Cerebellar nuclear complex (tissue), 1 donor: Measurements from ENCODE around the gene MYOM1.

ENCODE experiments used
- DNase-seq, 2 experiments: peaks; one replicate each; lab custom pipeline; 2025; lab: John Stamatoyannopoulos, UW

The MYOM1 gene

GRCh38 chr18:3184275-3184963 lies 35.3 kb downstream of the MYOM1 start:
- no peak for DNase-seq

DNA sequence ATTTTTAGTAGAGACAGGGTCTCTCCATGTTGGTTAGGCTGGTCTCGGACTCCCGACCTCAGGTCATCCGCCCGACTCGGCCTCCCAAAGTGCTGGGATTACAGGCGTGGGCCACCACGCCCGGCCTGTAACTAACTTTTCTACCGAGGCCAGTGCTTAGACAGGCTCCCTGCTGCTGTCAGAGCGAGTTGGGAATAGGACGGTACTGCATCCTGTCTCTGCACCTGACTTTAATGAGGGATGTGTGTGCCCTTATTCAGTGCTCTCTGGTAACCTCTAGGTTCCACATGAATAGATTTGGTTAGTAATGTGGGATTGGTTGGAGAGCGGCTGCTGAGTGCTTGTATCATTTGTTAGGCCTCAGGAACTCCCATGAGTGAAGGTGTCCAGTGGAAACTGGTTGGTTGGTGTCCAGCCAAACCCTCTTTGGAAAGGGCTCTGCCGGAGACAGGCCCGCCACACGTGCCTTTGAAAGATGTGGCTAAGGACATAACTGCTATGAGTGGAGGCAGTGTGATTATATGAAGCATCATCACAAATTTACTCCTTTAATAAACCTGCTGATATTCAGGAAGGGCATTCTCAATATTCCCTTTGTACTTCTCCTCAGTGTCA lies 36.6 kb downstream of the MYOM1 start:
- DNase-seq, result no peak

- DNase-seq, result no peak
Observed at GRCh38 chr18:3180325-3180724, 39.4 kb downstream of the MYOM1 start.

DNA sequence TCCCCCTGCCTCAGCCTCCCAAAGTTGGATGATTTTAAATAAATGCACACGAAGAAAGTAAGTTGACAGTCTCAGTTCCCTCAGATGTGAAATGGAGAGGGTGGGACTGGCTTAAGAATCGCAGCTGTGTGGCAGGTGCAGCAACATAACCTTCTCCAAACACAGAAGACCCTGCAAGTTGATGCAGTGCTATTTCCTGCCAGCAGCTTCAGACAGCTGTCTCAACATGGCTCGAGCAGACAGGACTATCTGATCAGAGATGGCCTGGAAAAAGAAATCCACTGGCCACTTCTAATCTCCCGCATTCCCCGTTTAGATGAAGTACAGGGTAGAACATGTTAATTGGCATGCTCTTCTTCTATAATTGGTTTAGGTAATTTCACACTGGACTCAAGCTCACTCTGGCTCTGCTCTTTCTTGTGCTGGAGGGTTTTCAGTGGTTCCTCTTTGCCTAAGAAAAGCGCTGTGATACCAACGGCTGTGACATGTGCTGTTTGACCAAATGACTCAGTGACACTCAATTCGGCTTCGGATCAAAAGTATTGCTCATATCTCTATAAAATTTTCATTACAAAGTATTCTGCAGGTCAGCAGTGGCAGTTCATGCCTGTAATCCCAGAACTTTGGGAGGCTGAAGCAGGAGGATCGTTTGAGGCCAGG lies 40.2 kb downstream of the MYOM1 start:
- DNase-seq, result no peak

DNA sequence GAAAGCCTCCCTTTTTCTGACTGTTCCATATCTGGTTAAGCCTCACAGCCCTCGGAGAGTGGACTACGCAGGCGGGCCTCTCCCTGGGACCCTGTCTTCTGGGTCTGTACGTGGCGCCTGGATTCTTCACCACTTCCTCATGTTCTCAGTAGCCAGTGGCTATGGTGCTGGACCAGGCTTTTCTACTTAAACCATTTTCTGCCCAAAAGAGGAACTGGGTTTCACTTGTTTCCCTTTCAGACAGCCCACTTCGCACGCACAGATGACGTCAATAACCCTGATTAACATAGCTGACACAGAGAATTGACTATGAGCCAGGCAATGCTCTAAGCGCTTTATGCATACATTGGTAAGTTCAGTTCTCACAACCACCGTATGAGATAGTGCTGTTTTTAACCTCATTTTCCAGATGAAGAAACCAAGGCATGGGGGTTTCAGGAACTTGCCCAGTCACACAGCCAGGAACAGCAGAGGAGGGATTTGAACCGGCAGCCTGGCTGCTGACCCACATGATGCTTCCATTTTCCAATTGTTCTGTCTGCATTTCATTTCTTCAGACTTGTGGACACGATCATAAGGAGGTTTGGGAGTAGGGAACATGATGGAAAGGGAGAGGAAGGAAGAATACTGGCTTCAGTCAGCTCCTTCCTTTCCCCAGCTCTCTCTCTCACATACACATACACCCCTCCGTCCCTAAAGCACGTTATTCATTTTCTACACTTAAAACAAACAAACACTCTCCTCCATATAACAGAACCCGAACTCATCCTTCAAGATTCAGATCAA lies 41.7 kb downstream of the MYOM1 start:
- no peak for DNase-seq

GRCh38 chr18:3175195-3175758 lies 44.5 kb downstream of the MYOM1 start:
- DNase-seq, result no peak

- no peak for DNase-seq
Observed at GRCh38 chr18:3172097-3172496, 47.7 kb downstream of the MYOM1 start.

DNA sequence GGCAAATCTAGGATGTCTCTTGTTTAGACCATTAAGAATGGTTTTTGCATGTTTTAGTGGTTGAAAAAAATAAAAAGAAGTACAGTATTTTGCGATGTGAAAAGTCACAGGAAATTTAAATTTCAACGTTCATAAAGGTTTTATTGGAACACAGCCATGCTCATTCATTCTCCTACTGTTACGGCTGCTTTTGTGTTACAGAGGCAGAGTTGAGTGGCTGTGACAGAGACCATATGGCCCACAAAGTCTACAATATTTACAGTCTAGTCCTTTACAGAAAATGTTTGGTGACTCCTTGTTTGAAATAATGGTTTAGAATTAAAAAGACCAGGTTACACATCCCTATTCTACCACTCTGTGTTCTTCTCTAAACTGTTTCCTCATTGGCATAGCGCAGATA lies 48.1 kb downstream of the MYOM1 start:
- no peak for DNase-seq

DNA sequence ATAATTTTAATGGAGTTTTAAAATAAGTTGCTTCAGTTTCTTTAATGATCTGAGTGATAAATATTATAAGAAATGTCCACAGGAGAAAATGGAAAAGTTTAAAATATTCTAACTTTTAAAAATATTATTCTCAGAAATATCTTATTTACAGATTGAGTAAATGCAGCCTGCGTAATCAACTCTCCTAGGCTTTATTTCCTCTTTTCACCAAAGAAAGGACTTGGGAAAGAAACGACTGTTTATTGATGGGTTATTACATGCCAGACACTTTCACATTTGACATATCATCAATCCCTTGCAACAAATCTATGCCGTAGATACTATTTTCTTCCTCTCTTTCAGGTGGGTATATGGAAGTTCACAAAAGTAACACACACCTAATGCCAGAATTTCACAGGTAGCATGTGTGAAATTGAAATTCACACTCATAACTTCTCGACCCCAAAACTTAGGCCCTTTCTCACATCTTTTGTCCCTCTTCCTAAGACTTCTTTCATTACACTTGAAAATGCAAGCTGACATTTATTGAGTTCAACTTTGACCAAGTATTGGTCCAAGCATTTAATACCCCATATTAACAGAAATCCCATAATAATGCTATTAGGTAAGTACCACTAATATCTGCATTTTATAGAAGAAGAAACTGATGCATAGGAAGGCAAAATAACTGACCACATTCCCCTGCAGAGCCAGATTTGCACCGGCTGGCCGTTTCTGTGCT lies 49.2 kb downstream of the MYOM1 start:
- DNase-seq, result no peak

DNA sequence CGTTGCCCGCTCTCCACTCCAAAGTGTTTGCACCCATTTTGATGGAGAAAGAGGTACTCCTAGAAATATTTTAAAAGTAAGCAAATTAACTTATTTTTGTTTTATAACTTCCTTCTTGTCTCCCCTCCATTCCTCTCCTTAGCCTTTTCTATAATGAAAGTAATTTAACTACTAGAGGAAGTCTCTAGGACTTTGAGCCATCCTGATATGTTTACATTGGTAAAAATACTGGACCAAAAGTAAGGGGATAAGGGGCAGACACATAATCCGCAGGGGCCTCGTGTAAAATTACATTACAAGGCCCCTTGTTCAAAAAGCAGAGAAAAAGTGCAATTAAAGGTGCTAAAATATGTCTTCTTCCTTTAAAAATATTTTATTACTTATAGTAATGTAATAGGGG lies 55.4 kb downstream of the MYOM1 start:
- DNase-seq, result no peak

DNA sequence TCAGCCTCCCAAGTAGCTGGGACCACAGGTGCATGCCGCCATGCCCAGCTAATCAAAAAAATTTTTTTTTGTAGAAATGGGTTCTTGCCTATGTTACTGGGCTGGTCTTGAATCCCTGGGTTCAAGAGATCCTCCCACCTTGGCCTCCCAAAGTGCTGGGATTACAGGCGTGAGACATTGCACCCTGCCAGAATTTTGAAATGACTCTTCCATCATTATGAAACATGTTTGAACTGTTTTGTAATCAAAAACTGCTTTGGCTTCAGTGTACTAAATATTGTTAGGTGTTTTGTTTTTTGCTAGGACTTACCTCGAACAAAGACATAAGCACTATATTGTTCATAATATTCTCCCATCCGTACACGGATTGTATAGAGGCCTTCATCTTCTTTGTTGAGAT lies 55.8 kb downstream of the MYOM1 start:
- no peak for DNase-seq

DNA sequence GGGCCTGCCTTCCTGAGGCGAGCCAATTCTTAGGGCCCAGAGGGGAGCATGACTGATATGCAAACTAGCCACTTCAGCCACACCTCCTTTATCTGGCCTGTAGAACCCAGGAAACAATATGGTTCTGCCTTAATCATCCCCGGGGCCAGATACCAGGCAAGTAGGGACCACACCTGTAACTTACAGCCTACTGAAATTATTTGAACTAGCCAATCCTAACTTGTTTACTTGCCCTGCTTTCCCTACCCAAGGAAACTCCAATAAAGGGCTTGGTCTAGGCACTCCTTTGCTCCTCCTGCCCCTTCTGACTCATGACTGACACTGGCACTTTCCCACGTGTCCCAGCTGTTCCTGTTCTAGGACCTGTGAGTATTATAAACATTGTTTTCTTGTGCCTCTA lies 57.6 kb downstream of the MYOM1 start:
- DNase-seq, result no peak

- DNase-seq, result no peak
Observed at GRCh38 chr18:3159830-3160229, 59.9 kb downstream of the MYOM1 start.

DNA sequence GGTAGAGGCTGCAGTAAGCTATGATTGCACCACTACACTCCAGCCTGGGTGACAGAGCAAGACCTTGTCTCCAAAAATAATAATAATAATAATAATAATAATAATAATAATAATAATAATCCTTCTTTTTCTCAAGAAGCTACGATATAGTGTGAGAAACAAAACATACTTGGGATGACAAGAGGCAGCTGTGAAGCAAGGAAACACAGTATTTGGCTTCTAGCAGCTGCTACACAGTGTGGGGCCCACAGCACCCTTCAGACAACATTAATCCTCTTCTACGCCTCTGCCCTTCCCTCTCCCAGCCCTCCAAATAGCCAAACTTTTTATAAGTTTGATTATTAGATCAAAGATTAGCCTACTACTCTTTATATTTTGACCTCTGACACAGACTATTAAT lies 62.2 kb downstream of the MYOM1 start:
- no peak for DNase-seq

DNA sequence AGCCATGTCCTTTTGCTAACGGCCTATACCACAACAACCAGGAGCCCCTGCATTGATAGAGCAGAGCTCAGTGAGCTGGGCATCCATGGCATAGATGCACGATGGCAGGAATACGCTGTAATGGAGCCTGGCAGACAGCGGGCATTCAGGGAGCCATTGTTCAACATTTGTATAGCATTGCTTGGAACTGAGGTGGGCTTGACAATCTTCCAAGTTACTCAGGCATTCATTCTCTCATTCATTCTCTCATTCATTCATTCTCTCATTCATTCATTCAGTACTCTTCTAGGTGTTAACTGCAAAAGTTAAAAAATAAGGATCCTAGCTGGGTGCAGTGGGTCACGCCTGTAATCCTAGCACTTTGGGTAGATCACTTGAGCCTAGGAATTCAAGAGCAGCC lies 62.7 kb downstream of the MYOM1 start:
- DNase-seq, result no peak

DNA sequence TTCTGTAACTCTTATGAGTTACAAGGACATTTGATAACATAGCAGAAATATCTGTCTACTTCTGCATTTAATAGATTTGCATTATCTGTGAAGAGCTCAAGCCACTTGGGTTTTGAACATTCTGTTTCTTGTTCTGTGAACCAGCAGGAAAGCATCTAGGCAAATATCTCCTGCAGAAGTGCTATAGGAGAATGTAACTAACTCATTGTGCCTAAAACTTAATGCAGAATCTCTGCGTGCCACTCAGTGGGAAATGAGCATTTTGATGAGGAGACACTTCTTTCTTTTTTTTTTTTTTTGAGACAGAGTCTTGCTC lies 63.5 kb downstream of the MYOM1 start:
- no peak for DNase-seq

DNA sequence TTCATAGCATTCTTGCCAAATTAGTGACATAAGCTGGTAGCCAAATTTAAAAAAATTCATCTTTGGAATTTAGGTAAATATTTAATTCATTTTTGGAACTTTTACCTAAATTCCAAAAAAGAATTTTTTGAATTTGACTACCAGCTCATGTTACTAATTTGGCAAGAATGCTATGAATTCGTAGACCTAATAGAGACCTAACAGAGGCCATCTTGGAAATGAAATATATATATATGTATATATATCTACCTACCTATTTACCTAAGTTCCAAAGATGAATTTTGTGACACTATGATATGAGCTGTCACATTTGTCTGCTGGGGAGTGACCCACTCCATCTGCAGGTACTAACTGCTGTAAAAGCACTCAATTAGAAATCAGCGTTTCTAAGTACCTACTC lies 65.6 kb downstream of the MYOM1 start:
- DNase-seq, result no peak

GRCh38 chr18:3153107-3153704 lies 66.6 kb downstream of the MYOM1 start:
- DNase-seq, result no peak

- DNase-seq, result no peak
Observed at GRCh38 chr18:3152294-3152693, 67.5 kb downstream of the MYOM1 start.

- peak in 1 of 2 experiments; percentile 1 for DNase-seq
Observed at GRCh38 chr18:3151399-3152264, 68.1 kb downstream of the MYOM1 start.
